Right hindlimb (tissue), 1 donor: ENCODE results near the gene CMSS1.
A peak's percentile ranks its signal among the peaks of the same experiment; 100 is the strongest.

Experiments used
- DNase-seq: peaks from one replicate; pipeline ENCODE4 v3.0.0-alpha.2; 2018

Gene CMSS1

GRCh38 chr3:99965077-99965476, 147.4 kb downstream of the CMSS1 start:
- DNase-seq: no peak

GRCh38 chr3:99965681-99966408, 148.2 kb downstream of the CMSS1 start:
- no peak for DNase-seq

GRCh38 chr3:99966662-99967416, 149.2 kb downstream of the CMSS1 start:
- peak; percentile 60 for DNase-seq

GRCh38 chr3:99967796-99968195, 150.1 kb downstream of the CMSS1 start:
- no peak for DNase-seq

DNA sequence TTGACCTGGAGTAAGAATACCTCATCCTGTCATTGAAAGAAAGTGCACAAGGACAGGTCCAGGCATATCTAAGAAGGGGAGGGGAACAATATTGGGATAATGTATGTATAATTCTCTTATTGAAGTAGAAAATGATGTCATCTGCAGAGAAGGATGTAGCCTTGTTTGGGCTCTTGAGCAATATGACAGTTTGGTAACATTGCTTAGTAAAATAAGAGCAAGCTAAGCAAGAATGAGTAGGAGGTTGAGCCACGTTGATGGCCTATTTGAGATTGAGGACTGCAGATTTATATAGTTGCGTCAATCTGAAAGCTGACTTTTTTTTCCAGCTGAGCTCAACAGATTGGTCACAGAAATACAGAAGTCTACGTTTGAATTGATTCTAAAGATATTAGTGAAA, 151.5 kb downstream of the CMSS1 start:
- no peak for DNase-seq

DNA sequence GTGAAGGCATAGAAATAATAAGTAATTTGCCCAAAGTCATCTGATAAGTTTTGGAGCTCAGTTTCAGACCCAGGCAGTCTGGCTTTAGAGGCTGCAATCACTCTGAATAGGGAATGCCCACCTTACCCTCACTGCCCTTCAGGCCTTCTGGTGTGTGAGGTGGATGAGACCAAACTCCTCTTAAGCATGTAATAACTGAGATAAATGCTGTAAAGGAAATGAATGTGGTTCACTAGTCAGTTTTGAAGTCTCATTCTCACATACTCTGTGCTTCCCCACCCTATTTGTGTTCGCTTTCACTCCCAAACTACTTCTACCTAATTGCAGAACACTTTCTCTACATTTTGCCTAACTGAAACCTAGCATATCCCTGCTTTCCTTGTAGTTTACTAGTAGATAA, 152.5 kb downstream of the CMSS1 start:
- DNase-seq: no peak

GRCh38 chr3:99971761-99972160, 154.1 kb downstream of the CMSS1 start:
- no peak for DNase-seq

- peak; percentile 39 for DNase-seq
Observed at GRCh38 chr3:99972380-99973104, 154.9 kb downstream of the CMSS1 start.

DNA sequence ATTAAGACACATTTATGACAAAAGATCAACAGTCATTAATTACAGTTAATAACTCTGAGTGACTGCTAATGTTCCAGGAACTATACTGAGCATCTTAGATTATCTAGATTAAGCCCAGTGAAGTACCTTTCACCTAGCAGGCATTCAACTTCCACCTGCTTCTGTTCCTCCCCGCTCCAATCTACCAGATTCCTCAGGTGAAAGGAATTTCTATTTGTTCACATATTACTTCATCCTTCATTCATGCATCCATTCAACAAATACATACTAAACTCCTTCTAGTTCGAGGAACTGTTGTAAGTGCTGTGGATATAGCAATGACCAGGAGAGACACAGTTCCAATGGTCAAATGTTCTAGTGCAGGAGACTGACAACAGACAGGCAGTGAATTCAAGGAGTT, 157.3 kb downstream of the CMSS1 start:
- no peak for DNase-seq

DNA sequence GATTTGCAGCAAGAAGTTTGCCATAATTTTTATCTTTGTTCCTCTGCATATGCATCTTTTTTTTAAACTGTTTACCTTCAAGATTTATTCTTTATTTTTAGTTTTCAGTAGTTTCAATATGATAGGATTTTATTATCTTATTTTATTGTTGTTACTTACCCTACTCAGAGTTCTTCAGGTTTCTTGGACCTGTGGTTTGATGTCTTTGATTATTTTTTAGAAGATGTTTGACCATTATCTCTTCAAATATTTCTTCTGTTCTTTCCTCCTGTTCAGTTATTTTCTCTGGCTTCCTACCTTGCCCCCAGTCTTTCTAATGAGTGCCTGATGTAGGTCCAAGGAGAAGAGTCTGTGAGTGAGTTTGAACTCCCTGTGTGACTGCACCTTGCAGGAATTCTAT, 158.9 kb downstream of the CMSS1 start:
- no peak for DNase-seq

- DNase-seq: no peak
Observed at GRCh38 chr3:99978221-99978620, 160.6 kb downstream of the CMSS1 start.

GRCh38 chr3:99980606-99981005, 162.9 kb downstream of the CMSS1 start:
- no peak for DNase-seq

- DNase-seq: no peak
Observed at GRCh38 chr3:99981138-99981537, 163.5 kb downstream of the CMSS1 start.

GRCh38 chr3:99982650-99983049, 165.0 kb downstream of the CMSS1 start:
- no peak for DNase-seq

- no peak for DNase-seq
Observed at GRCh38 chr3:99984139-99984538, 166.5 kb downstream of the CMSS1 start.

GRCh38 chr3:99984668-99985067, 167.0 kb downstream of the CMSS1 start:
- no peak for DNase-seq

- no peak for DNase-seq
Observed at GRCh38 chr3:99990179-99990578, 172.5 kb downstream of the CMSS1 start.

DNA sequence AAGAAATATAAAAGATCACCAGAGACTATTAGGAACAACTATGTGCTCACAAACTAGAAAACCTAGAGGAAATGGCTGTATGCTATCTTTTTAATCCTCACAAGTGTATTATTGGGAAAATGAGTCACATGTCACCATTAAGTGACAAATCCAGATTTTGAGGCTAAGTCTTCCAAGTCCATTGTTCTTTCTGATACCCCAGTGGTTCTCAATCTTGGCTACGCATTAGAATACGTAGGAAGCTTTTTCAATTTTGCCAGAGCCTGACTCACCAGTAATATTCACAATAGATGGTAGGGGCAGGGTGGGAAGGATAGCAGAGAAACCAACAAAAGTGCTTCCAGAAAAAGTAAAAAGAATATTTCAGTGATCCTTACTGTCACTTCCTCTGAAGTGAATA, 179.6 kb downstream of the CMSS1 start:
- DNase-seq: no peak

- DNase-seq: no peak
Observed at GRCh38 chr3:99999536-99999935, 181.9 kb downstream of the CMSS1 start.

DNA sequence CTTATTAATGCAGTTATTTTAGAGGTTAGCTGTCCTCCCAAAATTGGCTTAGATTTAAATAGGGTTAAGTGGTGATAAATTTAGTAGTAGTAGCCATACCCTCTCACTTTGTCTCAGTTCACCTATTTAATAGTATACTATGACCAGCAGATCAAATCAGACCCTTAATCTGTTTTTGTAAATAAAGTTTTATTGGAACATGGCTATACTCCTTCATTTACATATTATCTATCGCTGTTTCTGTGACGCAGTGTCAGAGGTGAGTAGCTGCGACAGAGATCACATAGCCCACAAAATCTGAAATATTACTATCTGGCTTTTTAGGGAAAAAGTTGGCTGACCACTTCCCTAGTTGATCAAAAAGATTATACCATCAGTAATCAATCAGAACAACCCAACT, 183.4 kb downstream of the CMSS1 start:
- DNase-seq: no peak

DNA sequence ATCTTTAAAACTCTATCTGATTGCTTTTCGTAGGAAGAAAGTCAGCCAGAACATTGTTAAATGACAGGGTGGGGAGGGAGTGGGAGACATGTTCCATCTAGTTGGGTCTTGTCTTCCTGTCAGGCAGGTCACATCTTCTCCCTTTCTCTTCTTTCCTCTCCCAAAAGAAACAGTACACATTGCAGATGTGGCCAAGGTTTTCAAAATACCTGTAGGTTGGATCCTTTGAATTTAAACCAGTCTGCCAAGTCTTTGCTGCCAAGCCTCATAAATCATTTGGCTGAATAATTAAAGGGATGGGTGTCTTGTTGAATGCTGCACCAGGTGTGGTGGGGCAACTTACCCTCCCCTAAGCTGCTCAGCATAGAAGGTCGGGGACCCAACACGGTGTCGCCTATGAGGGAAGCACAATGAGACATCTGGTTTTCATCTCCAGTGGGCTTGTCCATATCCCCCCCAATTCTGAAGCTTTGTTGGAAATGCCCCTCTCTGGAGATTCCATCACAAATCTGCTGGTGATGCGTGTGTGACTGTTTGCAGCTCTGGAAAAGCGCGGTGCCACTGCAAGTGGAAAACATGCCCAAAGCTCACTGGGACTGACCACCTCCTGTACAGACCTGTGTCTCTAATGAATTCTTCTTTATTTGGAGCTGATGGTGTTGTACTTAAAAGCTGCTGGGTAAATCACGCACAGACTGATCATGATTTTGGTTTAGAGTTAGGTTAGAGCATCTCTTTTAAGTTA, 184.0 kb downstream of the CMSS1 start:
- DNase-seq: no peak

DNA sequence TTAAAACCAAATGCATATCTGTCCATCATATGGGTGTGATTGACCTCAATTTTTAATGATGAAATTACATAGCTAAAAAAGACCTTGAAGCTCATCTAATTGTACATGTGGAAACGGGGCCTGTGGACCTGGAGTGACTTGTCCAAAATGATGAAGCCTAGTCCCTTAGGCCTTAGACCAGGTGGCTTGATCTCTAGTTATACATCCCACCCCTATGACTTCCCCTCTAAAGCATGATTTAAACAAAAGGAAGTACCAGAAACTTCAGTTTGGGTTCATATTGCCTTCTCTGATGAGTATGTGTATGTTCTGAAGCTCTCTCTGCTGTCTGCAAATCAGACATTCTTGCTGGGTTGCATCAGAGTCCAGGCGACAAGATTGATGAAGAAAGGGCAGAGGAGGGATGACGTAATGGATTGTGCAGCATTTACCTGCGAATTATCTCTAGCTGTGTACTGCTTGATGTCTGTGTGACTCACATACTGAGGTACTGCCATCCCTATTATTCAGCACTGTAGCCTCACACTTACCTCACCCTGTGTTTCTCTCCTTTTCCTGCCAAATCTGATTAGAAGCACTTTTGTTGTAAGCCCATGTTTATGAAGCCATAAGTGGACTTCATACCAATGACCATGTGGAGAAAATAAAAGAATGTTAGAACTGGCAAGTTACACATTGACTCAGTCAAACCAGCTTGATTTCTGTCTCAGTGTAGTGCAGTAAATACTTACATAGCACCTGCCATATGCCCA, 185.1 kb downstream of the CMSS1 start:
- DNase-seq: no peak
